Mesodermal cell (in vitro differentiated cells): ENCODE measurements around the gene TCEANC.

Experiments used
- H3K27ac ChIP-seq: 2 replicates; pipeline ENCODE4 v1.7.0; 2013; ENCODE audit warnings: mild to moderate bottlenecking, low read depth, low read length, moderate library complexity; ENCODE audit not compliant: severe bottlenecking
- H3K36me3 ChIP-seq: 2 replicates; pipeline ENCODE4 v1.7.1; 2013; ENCODE audit warnings: mild to moderate bottlenecking, low read length, moderate library complexity; ENCODE audit not compliant: control insufficient read depth, insufficient read depth
- H3K4me1 ChIP-seq: one replicate; pipeline ENCODE4 v1.7.1; 2013; ENCODE audit warnings: mild to moderate bottlenecking, low read length; ENCODE audit not compliant: insufficient read depth, control insufficient read depth, poor library complexity, severe bottlenecking
- H3K4me3 ChIP-seq: 2 replicates; pipeline ENCODE4 v1.7.0; 2013; ENCODE audit warnings: low read length, control low read depth, mild to moderate bottlenecking; ENCODE audit not compliant: insufficient read depth, poor library complexity, severe bottlenecking; ENCODE audit errors: extremely low read depth
- H3K9me3 ChIP-seq: 2 replicates; pipeline ENCODE4 v1.7.1; 2013; ENCODE audit warnings: mild to moderate bottlenecking, low read length, moderate library complexity; ENCODE audit not compliant: control insufficient read depth
- WGBS, 2 experiments: methylation state at CpG; one replicate each; pipeline ENCODE4 v1.1.5; 2013; ENCODE audit warnings: missing lambda C conversion rate in 2 of 2; ENCODE audit not compliant: insufficient coverage in 2 of 2; 5-methylcytosine and 5-hydroxymethylcytosine counted together

Gene TCEANC

DNA sequence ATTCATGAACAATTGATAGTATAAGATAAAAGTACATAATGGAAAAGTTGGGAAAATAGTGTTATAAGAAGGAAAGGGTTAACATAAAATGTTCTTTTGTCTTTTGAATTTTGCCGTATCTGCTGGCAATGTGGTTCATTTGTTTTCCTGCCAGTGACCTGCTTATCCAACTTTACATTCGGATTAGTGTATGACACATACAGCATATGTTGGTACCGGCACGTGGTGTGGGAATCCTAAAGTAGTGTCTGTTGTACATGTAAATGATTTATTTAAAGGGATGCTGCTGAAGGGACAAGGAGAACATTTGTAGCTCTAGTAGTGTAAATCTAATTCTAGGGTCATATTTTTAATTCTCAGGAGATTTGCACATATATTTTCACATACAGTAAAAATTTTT is 47.4 kb downstream of the TCEANC start:
- no CpG with 5 or more reads among the region's 4 CpGs for WGBS, 2 experiments
- Histone ChIP-seq H3K36me3 (peaks cover 8% of the 10 kb centered on the region), H3K4me1 (peaks cover 2% of the 10 kb centered on the region), H3K9me3 (no peaks in the 10 kb centered on the region), H3K4me3 (no peak overlapping the region), H3K27ac (no peak overlapping the region)

GRCh38 chrX:13702111-13702789 is 49.3 kb downstream of the TCEANC start:
- WGBS, 2 experiments: 93% methylated on average over 2 of the region's 5 CpGs; no CpG with 5 or more reads in 1 of the 2 experiments
- Histone ChIP-seq H3K4me1 (peaks cover 2% of the 10 kb centered on the region), H3K4me3 (no peak overlapping the region), H3K9me3 (no peaks in the 10 kb centered on the region), H3K36me3 (peaks cover 11% of the 10 kb centered on the region), H3K27ac (no peak overlapping the region)

GRCh38 chrX:13703135-13703534 is 50.2 kb downstream of the TCEANC start:
- peaks cover 2% of the 10 kb centered on the region for H3K4me1 ChIP-seq
- H3K4me3 ChIP-seq: no peak overlapping the region
- 100% methylated on average over 1 of the region's 3 CpGs; no CpG with 5 or more reads in 1 of the 2 experiments for WGBS, 2 experiments
- H3K27ac ChIP-seq: no peak overlapping the region
- H3K9me3 ChIP-seq: no peaks in the 10 kb centered on the region
- H3K36me3 ChIP-seq: peaks cover 12% of the 10 kb centered on the region

- H3K36me3 ChIP-seq: peaks cover 12% of the 10 kb centered on the region
- no peaks in the 10 kb centered on the region for H3K9me3 ChIP-seq
- no peak overlapping the region for H3K27ac ChIP-seq
- H3K4me1 ChIP-seq: peaks cover 2% of the 10 kb centered on the region
- no peak overlapping the region for H3K4me3 ChIP-seq
- WGBS, 2 experiments: 94 to 100% methylated on average over 1 to 2 of the region's 3 CpGs
Observed at GRCh38 chrX:13703589-13703988, 50.6 kb downstream of the TCEANC start.

- no peaks in the 10 kb centered on the region for H3K9me3 ChIP-seq
- no peaks in the 10 kb centered on the region for H3K4me1 ChIP-seq
- WGBS, 2 experiments: 94 to 100% methylated on average over 2 to 3 of the region's 4 CpGs
- no peak overlapping the region for H3K4me3 ChIP-seq
- no peak overlapping the region for H3K27ac ChIP-seq
- peaks cover 26% of the 10 kb centered on the region for H3K36me3 ChIP-seq
Observed at GRCh38 chrX:13711141-13711540, 58.2 kb downstream of the TCEANC start.
